Activated CD8-positive, alpha-beta memory T cell treated with anti-CD3 and anti-CD28 coated beads, Interleukin-2, amount 50 U/mL, for 24 hours (primary cell): ENCODE data around the gene KIAA1217.

Source experiments
- DNase-seq: peaks from one replicate; pipeline ENCODE4 v3.0.0-alpha.2; 2020; ENCODE audit errors: extremely low read depth

The KIAA1217 gene

DNA sequence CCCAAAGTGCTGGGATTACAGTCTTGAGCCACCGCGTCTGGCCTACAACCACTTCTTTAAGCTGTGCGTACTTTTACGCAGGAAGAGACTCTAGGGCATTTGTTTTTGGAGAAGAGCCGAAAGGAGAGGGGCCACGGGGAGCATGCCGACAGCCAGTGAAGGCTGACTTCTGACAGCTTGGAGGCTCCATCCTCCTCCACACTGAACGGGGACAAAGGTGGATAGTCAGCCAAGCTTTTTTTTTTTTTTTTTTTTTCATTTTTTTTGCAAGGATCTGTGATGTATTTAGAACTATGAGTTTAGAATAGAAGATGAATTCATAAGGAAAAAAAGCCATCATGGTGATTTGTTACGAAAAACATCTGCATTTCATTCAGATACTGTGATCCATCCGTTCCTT is 293.1 kb downstream of the KIAA1217 start:
- DNase-seq: no peak

DNA sequence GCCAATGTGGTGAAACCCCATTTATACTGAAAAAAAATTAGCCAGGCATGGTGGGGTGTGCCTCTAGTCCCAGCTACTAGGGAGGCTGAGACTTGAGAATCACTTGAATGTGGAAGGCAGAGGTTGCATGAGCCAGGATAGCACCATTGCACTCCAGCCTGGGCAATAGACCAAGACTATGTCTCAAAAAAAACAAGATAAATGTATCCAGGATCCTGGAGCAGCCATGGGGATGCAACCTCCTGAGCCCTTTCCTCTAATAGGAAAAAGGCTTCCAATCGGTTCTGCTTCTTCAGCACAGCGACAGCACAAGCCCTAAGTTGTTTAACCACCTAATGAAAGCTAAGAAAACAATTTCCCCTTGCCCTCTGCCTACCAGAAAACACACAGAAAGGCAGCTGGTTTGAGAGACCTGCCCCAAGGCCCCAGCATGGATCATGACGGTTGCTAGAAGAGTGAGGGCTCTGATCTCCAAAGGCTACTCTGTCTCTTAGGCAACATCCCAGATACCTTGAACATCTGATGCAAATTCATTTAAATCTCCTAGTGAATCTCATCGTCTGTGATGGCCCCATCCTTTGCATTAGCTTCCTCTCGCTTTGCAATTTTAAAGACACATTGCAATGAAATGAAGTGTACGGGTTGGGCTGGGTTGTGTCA is 294.0 kb downstream of the KIAA1217 start:
- DNase-seq: no peak

DNA sequence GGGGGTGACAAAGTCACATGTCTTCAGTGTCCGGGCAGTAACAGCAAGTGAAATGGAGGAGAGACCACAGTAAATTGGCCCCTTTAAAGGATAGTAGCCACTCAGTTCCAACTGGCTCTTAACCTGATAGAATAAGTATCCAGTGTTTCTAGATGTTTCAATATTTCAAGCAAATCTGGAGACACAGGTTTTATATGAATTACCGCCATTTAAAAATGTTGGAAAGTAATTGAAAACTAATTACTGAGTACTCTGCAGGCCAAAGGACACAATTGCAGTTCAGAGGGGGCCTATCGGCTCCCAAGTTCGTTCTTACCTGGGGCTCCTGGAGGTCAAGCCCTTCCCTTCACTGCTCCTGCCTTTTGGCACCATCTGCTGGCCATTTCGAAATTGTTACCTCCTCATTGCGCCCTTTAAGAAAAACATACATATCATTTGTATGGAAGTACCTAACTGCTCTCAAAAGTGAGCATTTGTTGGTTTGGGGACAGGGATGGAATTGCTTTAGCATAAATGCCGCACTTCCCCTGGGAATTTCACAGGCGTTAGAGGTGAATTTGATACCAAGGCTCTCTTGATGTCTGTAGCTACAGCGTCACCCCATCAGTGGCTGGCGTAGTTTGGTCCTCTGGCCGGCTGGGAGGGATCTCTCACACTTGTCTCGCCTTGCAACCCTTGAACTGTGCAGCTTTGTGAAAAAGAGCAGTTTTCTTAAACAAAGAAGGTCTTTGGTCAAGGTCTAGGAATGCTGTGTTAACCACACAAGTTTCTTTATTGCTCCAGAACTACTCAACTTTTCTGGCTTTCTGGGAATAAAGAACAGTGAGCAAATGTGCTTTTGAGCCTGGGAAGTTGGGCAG is 294.8 kb downstream of the KIAA1217 start:
- DNase-seq: no peak

DNA sequence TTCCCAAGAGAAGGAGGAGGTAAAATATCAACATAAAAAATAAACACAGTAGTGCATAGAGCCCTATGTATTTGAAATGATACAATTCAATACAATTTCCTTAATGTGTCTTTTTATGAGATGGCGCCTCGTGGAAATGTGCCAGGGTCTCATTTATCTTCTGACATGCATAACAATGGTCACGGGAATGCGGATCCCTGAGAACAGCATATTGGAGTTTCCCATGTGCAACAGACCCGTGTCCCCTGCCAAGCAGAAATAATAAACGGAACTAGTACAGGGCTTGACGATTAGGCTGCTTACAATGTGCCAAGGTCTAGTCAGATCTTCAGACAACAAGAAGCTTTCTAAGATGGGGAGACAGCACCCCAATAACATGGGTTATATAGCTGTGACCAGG is 296.8 kb downstream of the KIAA1217 start:
- DNase-seq: no peak

DNA sequence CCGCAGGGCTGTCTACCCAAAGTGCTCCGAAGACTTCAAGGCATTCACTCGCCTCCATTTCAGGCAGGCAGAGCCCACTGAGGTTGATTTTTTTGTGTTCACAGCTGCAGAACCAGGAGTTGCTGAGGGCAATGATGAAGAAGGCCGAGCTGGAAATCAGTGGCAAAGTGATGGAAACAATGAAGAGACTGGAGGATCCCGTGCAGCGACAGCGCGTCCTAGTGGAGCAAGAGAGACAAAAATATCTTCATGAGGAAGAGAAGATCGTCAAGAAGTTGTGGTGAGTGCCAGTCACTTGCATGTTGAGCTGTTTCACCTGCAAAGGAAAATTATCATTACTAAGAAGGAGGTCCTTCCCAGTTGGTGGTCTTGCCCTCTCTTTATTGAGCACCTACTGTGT is 304.2 kb downstream of the KIAA1217 start:
- no peak for DNase-seq

- no peak for DNase-seq
Measured at GRCh38 chr10:24515481-24515880, 306.5 kb downstream of the KIAA1217 start.

DNA sequence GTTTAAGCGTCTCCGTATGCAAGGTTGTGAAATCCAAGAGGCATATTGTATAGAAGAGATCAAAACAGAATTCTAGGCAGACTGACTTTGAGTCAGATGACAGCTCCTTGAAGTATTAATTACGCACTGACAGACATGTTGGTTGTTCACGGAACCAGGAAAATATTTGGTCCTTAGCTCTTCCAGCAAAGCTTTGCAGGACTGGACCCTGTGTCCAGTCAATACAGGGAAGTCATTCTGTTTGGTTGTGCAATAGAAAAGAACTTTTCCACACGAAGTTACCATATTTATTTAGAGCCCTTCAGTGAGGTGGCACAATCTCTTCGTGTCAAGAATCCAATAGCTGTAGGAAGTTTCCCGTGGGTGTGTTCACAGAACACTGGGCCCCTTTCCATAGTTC is 309.5 kb downstream of the KIAA1217 start:
- DNase-seq: no peak

DNA sequence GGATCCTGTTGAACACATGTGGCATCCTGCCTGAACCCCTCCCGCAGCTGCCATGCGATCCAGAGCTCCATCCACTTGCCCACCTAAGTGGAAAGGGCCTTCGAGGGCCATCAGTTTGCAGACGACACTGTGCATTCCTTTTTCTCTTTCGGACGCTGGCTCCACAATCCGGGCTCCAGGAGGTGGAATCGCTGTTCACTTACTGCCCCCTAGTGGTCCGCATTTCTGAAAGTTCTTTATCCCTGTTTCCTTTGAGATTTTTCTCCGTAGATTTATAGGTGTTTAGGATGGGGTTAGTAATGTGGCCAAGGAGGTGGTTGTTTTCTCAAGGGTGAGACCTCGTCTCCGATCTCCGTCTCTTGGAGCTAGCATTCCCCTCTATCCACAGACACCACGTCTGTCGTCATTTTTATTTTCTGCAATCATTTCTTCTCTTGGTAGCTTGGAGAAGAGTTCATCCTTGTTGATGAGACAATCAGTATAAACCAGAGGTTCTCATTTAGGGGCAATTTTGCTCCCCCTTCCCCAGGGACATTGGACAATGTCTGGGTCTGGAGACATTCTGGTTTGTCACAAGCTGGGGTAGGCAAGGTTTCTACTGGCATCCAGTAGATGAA is 310.2 kb downstream of the KIAA1217 start:
- DNase-seq: no peak

DNA sequence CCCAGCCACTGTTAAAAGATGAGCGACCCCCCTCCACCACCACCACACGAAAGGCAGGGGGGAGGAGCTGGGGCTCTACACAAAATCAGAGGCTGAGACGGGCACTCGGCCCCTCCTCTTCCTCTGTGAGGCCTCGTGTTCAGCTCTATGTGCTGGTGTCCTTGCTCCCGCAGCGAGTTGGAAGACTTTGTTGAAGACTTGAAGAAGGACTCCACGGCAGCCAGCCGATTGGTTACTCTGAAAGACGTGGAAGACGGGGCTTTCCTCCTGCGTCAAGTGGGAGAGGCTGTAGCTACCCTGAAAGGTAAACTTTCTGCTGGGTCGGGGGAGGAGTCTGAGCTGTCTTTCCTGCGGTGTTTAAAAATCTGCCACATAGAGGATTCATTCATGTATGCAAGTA is 311.0 kb downstream of the KIAA1217 start:
- no peak for DNase-seq

DNA sequence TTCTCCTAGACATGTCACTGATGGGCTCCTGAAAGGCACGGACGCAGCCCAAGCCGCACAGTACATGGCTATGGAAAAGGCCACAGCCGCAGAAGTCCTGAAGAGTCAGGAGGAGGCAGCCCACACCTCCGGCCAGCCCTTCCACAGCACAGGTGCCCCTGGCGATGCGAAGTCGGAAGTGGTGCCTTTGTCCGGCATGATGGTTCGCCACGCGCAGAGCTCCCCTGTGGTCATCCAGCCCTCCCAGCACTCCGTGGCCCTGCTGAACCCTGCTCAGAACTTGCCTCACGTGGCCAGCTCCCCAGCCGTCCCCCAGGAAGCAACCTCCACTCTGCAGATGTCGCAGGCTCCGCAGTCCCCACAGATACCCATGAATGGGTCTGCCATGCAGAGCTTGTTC is 315.4 kb downstream of the KIAA1217 start:
- no peak for DNase-seq

DNA sequence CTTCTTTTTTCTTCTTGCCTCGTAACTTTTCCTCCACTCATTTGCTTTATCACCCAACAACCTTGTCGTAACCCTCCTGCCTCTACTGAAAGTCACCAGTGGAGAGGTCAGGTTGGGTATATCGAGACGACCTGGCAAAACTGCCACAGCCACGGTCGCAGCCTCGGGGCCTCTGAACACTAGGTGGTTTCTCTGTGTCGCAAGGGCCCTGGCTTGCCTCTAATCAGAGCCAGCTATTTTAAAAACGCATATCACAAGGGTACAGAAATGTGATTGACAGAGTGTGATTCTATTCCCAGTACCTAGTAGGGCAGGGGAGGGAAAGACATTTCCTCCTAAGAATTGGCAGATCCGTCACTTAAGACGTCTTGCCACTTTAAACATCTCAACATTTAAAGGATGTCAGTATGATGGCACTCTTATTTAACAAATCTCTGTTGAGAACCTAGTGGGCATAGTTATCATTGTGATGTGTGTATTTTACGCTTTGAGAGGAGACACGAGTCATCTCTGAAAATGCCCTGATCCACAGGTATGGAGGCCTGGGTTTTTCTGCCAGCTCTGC is 317.2 kb downstream of the KIAA1217 start:
- no peak for DNase-seq

GRCh38 chr10:24528946-24529345 is 320.0 kb downstream of the KIAA1217 start:
- no peak for DNase-seq

DNA sequence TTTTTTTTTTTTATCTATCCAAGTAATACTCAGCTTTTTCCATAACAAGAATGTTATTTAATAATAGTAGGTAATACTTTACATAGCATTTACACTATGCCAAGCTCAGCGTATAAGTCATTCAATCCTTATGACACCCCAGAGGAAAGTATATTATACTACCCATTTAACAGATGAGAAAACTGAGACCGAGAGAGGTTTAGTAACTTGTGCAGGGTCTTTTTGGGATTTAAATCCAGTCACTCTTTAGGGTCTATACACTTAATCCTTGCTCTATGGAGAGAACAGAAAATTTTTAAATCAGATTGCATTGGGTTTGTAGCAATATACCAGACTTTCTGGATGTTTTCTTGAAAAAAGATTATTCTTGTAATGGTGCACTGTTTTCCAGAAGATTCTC is 322.5 kb downstream of the KIAA1217 start:
- no peak for DNase-seq

- no peak for DNase-seq
Measured at GRCh38 chr10:24533981-24534380, 325.0 kb downstream of the KIAA1217 start.

- DNase-seq: no peak
Measured at GRCh38 chr10:24536636-24537035, 327.7 kb downstream of the KIAA1217 start.

DNA sequence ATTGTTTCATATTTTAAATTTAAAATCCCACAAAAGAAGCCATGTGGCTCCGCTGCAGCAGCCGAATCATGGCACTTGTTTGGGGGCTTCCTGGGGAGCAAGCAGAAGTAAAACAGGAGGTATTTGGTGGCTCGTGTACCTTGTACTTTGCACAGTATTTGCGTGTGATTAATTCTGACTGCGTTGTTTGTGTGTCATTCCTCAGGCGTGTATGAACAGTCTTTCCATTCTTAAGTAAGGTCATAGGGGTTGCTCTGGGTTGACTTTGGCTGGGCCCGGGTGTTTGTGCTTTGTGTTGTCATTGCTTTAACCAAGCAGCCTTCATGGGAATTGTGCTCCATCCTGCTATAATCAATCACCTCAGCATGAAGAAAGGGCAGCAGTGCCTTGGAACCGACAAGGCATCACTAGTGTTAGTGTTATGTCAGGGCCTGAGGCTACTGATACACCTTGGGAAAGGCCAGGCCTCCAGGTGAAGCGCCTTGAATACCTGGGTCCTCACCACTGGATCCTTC is 332.4 kb downstream of the KIAA1217 start:
- no peak for DNase-seq

DNA sequence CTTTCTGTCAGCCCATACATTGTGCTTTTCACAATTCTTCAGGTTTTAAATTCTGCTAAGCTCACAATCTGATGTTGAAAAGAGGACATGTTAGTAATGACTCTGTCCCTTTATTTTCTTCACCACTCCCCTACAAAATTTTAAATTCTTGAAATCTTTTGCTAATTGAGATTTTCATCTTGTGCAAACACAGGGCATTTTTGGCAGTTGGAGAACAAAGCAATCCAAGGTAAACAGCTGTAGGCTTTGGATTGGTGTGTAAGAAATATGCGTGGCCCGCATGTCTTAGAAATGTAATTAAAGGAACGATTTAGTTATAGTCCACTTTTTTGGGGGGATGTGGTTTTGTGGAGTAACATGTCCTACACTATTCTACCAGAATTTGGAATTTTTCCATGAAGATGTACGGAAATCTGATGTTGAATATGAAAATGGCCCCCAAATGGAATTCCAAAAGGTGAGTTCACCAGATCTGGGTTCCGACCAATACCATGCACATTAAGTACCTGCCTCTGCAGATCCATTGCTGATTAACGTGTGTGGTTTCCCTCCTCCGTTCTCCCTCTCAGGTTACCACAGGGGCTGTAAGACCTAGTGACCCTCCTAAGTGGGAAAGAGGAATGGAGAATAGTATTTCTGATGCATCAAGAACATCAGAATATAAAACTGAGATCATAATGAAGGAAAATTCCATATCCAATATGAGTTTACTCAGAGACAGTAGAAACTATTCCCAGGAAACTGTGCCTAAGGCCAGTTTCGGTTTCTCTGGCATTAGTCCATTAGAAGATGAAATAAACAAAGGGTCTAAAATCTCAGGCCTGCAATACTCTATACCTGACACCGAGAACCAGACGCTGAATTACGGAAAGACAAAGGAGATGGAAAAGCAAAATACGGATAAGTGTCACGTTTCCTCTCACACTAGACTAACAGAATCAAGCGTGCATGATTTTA is 333.7 kb downstream of the KIAA1217 start:
- no peak for DNase-seq

DNA sequence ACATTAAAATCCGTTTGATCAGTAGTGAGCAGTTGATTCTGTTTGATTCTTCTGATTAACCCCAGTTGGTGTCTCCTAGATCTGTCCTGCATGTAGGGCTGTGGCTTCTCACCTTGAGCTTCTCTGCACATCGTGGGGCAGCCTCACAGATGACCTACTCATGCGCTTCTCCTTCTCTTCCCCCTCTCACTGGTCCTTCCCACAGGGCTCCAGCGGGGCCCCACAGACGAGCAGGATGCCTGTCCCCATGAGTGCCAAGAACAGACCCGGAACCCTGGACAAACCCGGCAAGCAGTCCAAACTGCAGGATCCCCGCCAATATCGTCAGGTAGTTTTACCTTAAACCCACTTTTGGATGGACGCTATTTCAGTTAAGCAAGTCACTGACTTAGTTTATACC is 335.8 kb downstream of the KIAA1217 start:
- no peak for DNase-seq

GRCh38 chr10:24545585-24545984 is 336.6 kb downstream of the KIAA1217 start:
- DNase-seq: no peak

- no peak for DNase-seq
Measured at GRCh38 chr10:24550680-24551079, 341.7 kb downstream of the KIAA1217 start.

GRCh38 chr10:24551161-24551560 is 342.2 kb downstream of the KIAA1217 start:
- DNase-seq: no peak
